Measurements from ENCODE around the gene DLG4.
A peak's percentile ranks its signal among the peaks of the same experiment; 100 is the strongest.

DLG4 gene

GRCh38 chr17:7226721-7227710, 7.4 kb upstream of the DLG4 start:
- no peak for DNase-seq

- DNase-seq, result no peak
Measured at GRCh38 chr17:7225711-7226331, 6.2 kb upstream of the DLG4 start.

GRCh38 chr17:7224661-7225111, 5.0 kb upstream of the DLG4 start:
- DNase-seq, result no peak

GRCh38 chr17:7224110-7224509, 4.5 kb upstream of the DLG4 start:
- no peak for DNase-seq

GRCh38 chr17:7223375-7223774, 3.7 kb upstream of the DLG4 start:
- no peak for DNase-seq

- no peak for DNase-seq
Measured at GRCh38 chr17:7222972-7223292, 3.3 kb upstream of the DLG4 start.

GRCh38 chr17:7222093-7222971, 2.7 kb upstream of the DLG4 start:
- DNase-seq, result no peak

GRCh38 chr17:7221278-7222092, 1.8 kb upstream of the DLG4 start:
- no peak for DNase-seq

GRCh38 chr17:7220593-7221277, 1.1 kb upstream of the DLG4 start:
- DNase-seq, result peak; percentile 82

- no peak for DNase-seq
Measured at GRCh38 chr17:7219229-7219811, 316 bp downstream of the DLG4 start.

- DNase-seq, result no peak
Measured at GRCh38 chr17:7218758-7219157, 878 bp downstream of the DLG4 start.

GRCh38 chr17:7218166-7218565, 1.5 kb downstream of the DLG4 start:
- DNase-seq, result no peak

- peak; percentile 26 for DNase-seq
Measured at GRCh38 chr17:7217113-7217987, 2.3 kb downstream of the DLG4 start.

GRCh38 chr17:7216242-7217112, 3.2 kb downstream of the DLG4 start:
- DNase-seq, result no peak

- DNase-seq, result no peak
Measured at GRCh38 chr17:7215652-7216180, 3.9 kb downstream of the DLG4 start.

GRCh38 chr17:7215136-7215638, 4.4 kb downstream of the DLG4 start:
- DNase-seq, result no peak

GRCh38 chr17:7214300-7215135, 5.1 kb downstream of the DLG4 start:
- peak; percentile 96 for DNase-seq

- DNase-seq, result peak; percentile 43
Measured at GRCh38 chr17:7213895-7214299, 5.7 kb downstream of the DLG4 start.

Data from RPMI8226 (cell line).